GM19372 (cell line): ENCODE measurements around the gene ASPSCR1.

Experiments
- ATAC-seq: cut with Tn5 transposase; IDR thresholded peaks from one replicate; pipeline ENCODE4 v1.9.1; 2021; ENCODE audit warnings: mild to moderate bottlenecking, low read depth, moderate library complexity; ENCODE audit not compliant: unreplicated experiment

ASPSCR1 gene

DNA sequence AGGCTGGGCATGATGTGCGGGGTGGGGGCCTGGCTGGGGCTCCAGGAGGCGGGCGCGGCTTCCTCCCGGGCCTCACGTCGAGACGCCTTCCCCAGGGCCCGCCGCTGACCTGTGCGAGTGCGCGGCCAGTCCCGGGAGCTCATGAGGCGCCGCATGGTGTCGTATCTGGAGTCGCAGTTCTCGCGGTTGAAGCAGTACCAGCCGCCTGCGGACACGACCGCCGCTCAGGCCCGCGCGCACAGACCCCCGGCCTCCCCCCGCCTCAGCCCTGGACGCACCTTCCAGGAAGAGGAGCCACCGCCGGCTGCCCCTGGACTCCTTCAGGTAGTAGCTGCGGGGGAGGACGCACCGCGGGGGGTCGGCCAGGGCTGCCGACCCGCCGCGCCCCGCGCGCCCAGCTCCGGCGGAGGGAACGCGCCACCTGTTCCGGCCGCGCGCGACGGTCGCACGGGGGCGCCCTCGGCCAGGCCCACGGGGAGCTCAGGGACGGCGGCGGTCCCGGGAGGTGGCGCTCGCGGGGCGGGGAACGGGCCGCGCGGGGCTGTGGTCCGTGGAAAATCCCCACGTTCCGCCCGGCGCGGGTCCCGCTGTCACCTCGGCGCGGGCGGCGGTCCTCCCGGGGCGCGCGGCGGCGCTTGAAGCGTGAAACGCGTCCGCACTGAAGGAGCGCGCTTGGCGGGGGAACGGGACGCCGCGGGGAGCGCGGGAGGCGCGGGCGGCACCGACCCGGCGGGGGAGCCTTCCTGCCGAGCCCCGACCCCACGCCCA, 17.9 kb upstream of the ASPSCR1 start:
- ATAC-seq, result no peak

- ATAC-seq, result no peak
Measured at GRCh38 chr17:81960130-81960958, 17.1 kb upstream of the ASPSCR1 start.

DNA sequence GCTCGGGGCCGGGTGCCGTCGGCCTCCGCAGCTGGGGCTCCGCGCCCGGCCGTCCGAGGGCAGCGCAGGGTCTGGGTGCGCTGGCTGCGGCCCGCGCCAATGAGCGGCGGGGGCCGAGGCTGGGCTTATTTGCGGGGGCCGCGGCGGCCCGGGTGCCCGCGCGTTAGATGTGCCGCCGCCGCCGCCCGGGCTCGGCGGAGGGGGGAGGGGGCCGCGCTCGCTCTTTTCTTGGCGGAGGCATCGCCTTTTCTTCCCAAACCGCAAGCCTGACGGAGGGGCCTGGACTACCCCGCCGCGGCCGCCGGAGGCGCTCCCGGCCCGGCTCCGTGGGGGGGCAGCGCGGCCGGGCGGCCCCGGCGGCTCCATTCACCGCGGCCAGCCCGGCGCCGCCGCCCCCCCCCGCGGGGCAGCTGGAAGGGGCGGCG, 16.3 kb upstream of the ASPSCR1 start, which contains the start of gene NOTUM:
TSS of gene NOTUM (minus strand) at position 101 of the 425 bp plus-strand sequence. CDS start 278 bp downstream, outside the sequence.
- no peak for ATAC-seq

DNA sequence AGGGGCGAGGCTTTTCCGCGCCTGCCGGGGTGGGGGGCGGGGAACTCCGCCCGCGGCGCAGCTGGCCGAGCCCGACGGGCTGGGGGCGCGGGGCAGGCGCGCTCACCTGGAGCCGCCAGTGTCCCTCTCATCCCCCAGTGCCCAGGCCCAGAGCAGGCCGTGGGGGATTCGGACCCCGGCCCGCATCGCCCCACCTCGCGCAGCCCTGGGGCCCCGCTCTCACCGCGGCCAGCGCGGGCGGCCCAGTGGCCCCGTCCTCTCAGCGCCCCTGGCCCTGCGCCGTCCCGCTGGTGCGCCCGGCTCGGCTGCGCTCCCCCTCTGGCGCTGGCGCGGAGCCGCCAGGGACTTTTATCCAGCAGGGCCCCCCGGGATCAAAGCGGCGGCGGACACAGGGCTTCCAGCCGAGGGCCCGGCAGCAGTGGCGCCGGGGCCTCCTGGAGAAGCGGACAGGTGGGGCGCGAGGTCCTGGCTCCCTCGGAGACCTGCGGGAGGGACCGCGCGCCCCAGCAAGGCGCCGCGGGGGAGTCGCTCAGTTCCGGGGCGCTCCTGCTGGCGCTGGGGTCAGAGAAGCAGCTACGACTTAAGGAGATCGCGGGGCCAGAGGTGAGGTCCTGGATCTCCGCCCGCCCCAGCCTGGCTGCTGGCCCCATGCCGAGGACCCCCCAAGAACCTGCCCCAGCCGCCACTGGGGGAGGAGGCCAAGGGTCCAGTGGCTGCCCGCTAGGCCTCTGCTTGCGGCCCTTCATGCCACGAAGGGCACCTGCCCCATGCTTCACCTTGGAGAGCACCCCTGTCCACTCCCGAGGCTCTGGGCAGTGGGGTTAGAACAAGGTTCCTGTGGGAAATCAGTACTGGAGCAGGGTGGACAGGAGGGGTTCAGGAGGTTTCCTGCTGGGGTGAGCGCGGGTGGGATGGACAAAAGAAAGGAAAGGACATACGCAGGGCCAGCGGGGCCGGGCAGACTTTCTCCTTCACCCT, 15.6 kb upstream of the ASPSCR1 start:
- no peak for ATAC-seq

DNA sequence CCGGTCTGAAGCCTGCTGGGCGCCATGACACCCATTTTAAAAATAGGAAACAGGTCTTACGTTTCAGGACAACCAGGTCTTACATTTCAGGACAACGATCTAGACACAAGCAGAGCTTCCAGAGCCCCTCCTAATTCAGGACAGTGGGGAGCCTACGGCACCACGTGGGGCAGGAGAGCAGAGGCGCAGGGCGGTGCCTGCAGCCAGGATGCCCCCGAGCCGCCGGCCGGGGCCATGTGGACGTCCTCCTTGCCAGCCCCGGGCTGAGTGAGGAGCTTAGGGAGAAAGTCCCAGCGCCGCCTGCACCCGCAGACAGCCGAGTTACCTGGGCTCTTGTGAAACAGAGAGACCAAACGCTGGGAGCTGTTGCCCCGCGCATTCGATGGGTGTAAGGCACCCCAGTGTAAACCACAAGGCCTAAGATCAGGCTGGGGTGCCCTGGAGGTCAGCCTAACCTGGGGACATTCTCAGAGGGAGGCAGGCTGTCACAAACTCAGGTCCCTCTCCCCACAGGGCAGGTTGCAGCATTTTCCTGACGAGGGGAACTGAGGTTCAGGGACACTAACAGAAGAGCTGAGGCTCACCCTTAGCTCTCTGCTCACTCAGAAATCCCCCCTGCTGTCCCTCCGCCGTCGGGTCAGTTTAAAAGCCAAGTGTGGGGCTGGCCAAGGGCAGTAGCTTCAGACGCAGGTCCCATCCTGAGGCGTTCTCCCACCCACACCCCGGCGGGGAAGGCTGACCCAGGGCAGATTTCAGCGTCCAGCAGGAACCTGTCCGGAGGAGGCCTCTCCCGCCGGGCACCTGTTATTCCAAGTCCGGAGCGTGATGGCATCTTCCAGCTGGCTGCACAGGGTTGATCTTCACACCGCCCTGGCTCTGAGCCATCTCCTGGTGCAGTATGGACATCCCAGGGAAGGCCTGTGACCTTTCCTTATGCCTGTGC, 14.7 kb upstream of the ASPSCR1 start:
- ATAC-seq, result no peak

DNA sequence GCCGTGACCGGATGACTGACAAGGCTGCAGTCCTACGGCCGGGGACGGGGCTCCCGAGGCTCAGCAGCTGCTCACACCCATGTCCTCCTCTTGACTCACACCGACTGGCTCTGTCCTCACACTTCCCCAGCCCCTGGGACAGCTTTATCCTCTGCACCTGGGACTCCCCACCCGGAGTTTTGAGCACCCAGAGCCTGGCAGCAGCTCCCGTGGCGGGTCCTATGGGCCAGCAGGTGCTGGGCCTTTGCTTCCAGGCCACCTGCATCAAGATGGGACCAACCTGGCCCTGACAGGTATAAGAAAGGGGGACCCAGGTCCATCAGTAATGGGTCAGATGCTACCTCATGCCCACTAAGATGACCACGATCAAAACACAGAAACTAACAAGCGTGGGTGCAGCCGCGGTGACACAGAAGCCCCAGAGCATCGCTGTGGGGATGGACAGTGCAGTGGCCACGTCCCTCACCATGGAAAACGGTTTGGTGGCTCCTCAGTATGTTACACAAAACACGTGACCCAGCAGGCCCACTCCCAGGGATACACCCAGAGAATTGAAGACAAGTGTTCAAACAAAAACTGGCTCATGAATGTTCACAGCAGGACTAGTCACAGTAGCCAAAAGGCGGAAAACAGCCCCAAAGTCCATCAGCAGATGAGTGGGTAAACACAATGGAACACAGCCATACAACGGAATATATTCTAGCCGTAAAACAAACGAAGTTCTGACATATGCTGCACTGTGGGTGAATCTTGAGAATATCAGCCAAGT, 13.2 kb upstream of the ASPSCR1 start:
- no peak for ATAC-seq

DNA sequence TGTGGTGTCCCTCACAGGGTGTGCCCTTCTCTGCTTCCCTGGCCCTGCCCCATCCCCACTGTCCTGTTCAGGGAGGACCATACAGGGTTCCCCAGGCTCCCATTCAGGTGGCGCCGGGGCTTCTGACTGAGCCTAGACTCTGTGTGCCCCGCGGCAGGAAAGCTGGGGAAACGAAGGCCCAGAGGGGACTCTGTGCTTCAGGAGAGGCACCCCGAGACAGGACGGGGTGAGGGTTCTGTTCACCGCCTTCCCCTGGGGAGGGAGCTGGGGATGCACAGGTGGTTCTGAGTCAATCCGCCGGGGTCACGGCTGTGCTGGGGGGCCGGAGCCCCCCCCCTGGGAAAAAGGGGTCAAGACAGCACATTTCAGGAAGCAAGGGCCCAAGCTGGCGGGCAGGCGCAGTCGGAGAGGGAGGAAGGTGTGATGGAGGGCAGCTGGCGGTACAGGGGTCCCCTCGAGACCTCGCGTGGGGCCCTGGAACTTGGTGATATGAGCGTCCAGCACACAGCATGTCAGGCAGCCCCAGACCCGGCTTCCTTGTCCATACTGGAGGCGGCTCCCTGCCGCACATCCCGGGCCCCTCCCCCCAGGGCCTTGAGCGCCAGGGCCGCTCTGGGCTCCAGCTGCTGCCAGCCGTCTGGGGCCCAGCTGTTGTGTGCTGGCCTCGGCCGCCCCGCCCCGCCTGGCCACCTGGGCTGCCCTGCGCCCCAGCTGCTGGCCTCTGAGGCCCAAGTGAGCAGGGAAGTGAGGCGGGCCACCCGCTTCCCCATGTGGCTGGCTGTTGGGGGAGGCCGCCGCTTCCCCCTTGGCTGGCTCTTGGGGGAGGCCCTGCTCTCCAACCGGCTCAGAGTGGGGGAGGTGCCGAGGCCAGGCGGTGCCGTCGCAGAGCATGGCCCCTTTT, 10.8 kb upstream of the ASPSCR1 start:
- ATAC-seq, result no peak

- no peak for ATAC-seq
Measured at GRCh38 chr17:81967244-81967532, 10.2 kb upstream of the ASPSCR1 start.

GRCh38 chr17:81967533-81968395, 9.7 kb upstream of the ASPSCR1 start:
- ATAC-seq, result no peak

DNA sequence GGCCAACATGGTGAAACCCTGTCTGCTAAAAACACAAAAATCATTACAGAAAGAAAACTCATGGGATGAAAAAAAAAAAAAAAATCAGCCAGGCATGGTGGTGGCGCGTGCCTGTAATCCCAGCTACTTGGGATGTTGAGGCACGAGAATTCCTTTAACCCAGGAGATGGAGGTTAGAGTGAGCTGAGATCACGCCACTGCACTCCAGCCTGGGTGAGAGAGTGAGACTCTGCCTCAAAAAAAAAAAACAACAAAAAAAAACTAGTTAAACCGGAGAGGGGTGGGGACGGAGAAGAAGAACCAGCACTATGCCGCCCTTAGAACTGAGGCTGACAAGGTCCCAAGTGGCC, 9.1 kb upstream of the ASPSCR1 start:
- ATAC-seq, result no peak

DNA sequence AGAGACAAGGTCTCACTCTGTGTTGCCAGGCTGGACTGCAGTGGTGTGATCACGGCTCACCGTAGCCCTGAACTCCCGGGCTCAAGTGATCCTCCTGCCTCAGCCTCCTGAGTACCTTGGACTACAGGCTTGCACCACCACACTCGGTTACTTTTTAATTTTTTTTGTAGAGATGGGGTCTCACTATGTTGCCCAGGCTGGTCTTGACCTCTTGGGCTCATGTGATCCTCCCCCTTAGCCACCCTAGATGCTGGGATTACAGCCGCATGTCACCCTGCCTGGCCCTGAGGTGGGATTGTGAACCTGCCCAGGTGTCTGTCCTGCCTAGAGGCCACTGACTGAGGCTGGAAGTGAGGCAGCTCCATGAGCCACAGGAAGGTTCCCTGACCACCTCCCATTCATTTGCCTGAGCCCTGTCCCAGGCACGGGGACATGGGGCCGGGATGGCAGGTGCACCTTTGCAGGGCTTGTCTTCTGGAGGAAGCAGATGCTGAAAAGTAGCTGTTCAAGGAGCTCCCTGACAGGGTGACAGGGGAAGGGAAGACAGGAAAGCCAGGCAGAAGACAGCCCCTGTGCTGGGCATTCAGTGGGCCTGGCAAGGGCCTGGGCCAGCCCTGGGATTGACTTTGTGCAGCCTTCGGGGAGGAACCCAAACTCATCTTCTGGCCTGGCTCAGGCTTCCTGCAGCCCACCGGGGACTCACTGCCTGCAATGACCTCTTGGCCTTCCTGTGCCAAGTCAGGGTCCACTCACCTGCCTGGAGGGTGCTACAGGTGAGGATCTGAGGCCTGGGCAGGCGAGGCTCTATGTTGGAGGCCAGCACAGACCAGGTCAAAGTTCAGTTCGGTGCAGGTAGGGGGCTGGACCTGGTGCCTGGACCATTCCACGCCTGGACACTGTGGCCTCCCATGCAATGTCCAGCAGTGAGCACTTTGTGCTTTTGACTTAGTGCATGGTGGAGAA, 8.3 kb upstream of the ASPSCR1 start:
- ATAC-seq, result no peak

DNA sequence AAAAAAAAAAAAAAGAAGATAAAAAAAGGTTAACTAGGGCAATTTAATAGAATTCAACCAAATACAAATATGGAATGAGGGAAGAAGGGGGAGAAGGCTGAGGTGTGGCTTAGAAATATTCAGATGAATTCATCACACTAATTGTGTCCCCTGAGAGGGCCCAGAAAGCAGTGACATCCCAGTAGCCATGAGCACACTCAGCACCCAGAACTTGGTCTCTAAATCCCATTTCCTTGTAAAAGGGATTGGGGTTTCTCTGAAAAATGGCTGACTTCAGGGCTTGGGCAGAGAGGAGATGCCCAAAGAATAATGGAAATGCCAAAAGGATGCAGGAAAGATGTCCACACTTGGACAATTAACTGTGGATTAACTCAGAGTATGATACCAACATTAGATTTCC, 4.0 kb upstream of the ASPSCR1 start:
- no peak for ATAC-seq

DNA sequence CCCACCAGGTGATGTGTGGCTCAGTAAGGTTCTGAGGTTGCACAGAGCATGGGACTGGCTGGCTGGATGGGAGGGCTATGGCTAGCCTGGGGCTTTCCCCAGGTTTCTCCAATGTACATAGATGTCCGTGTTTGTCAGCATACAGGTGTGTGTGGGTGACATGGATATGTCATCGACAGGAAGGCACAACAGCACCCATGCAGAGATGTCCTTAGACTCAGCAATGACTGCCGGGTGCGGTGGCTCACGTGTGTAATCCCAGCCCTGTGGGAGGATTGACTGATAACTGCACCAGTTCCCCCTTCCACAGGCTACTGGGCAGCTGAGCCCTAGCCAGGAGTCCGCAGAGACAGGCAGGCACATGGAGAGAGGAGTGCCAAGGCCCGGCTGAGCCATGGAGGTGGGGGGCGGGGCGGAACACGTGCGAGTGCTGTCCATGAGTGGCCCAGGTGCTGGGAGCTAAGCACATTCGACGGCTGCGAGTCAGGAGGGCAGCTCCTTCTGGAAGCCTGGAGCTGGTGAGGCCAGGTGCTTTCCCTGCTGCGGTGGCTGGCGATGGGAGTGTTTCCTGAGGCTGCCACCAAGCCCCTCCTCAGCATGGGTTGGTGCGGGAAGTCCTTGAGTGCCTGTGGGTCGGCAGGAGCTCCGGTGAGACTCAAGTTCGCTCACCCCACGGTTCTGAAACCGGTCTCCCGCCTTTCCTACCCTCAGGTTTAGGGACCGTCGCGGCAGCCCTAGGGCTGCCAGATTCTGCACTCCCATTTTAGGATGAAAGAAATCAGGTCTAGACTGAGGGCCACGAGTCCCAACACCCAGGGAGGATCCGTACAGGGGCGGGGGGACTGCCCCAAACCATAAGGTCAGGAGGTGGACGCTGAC, 858 bp upstream of the ASPSCR1 start:
- no peak for ATAC-seq

GRCh38 chr17:81978524-81979298, 1.3 kb downstream of the ASPSCR1 start:
- no peak for ATAC-seq
